AG04449 (cell line): ENCODE data around the gene CHP2.

ENCODE experiments used
- CTCF ChIA-PET: fragments of 350-600 bp; formaldehyde crosslinking; extraction: SDS; loops from one replicate; lab custom pipeline; 2021; ENCODE audit warnings: antibody characterized with exemption; lab: Yijun Ruan, JAX
- POLR2A ChIA-PET: fragments of 400-600, 350-600 bp; formaldehyde crosslinking; extraction: SDS; loops from one replicate; lab custom pipeline; 2020; ENCODE audit warnings: antibody characterized with exemption, inconsistent platforms; lab: Yijun Ruan, JAX
- DNase-seq: peaks from one replicate; pipeline ENCODE4 v3.0.0-alpha.2; 2010; ENCODE audit warnings: low read depth, low spot score
- H3K4me3 ChIP-seq: 2 replicates; pipeline ENCODE4 v1.5.1; 2011; ENCODE audit warnings: low read depth, mild to moderate bottlenecking, control low read depth, low read length
- CTCF ChIP-seq: IDR thresholded peaks from one replicate; pipeline ENCODE4 v1.5.1; 2011; ENCODE audit warnings: mild to moderate bottlenecking, moderate library complexity, low read length, control low read depth, inconsistent platforms; ENCODE audit not compliant: insufficient read depth; ENCODE audit errors: missing control alignments

The CHP2 gene

GRCh38 chr16:23773339-23773738, 18.5 kb downstream of the CHP2 start:
- ChIA-PET CTCF (no interaction called here), POLR2A (no interaction called here)
- no peak for DNase-seq
- H3K4me3 ChIP-seq, result no peak overlapping the region
- TF ChIP-seq CTCF, result no peak

GRCh38 chr16:23781176-23781575, 26.4 kb downstream of the CHP2 start:
- POLR2A ChIA-PET, result no interaction called here
- CTCF ChIA-PET, result no interaction called here
- H3K4me3 ChIP-seq, result no peak overlapping the region
- DNase-seq, result no peak
- no peak for TF ChIP-seq CTCF

GRCh38 chr16:23784811-23785447, 30.1 kb downstream of the CHP2 start:
- TF ChIP-seq CTCF, result no peak
- no peak overlapping the region for H3K4me3 ChIP-seq
- DNase-seq, result no peak
- ChIA-PET CTCF (no interaction called here), POLR2A (no interaction called here)

- ChIA-PET POLR2A (no interaction called here), CTCF (interaction anchor here (1.1 kb wide), 1 partner anchor 11 kb away, joined by 3 read pairs; no protein-coding TSS in a partner anchor)
- no peak overlapping the region for H3K4me3 ChIP-seq
- DNase-seq, result no peak
- TF ChIP-seq CTCF, result no peak
Observed at GRCh38 chr16:23785842-23786241, 31.0 kb downstream of the CHP2 start.

GRCh38 chr16:23786964-23787561, 32.2 kb downstream of the CHP2 start:
- no peak for TF ChIP-seq CTCF
- CTCF ChIA-PET, result interaction anchor here (1.5 kb wide), 1 partner anchor 14 kb away, joined by 4 read pairs; no protein-coding TSS in a partner anchor
- no peak overlapping the region for H3K4me3 ChIP-seq
- DNase-seq, result no peak
- POLR2A ChIA-PET, result no interaction called here

GRCh38 chr16:23788685-23789084, 33.9 kb downstream of the CHP2 start:
- CTCF ChIA-PET, result interaction anchor here (0.8 kb wide), 1 partner anchor 13 kb away, joined by 3 read pairs; no protein-coding TSS in a partner anchor
- DNase-seq, result no peak
- H3K4me3 ChIP-seq, result no peak overlapping the region
- TF ChIP-seq CTCF, result no peak
- POLR2A ChIA-PET, result no interaction called here
